ENCODE measurements around the gene OR10H2.
"Not testable (repeated sequence)": the region's sequence is repeated elsewhere in the genome, so short reads cannot be mapped to it uniquely, and the experiment has no call there.

Gene OR10H2, protein sequence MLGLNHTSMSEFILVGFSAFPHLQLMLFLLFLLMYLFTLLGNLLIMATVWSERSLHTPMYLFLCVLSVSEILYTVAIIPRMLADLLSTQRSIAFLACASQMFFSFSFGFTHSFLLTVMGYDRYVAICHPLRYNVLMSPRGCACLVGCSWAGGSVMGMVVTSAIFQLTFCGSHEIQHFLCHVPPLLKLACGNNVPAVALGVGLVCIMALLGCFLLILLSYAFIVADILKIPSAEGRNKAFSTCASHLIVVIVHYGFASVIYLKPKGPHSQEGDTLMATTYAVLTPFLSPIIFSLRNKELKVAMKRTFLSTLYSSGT

DNA sequence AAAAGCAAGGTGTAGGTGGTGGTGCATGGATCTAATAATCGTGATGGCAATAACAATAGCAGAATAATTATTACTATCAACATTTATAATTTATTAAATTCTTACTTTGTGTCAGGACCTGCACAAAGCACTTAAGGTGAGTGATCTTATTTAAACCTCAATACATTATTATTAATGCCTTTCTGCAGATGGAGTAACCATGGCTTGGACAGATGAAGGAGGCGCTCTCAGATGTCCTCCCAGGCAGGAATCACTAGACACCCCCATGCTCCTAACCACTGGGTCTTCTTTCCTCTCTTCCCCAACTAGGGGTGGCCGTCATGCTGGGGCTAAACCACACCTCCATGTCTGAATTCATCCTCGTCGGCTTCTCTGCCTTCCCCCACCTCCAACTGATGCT, at the start of gene OR10H2:
OR10H2 (plus strand) TSS at position 301 of the 400 bp plus-strand sequence; CDS start at position 321, 20 bp downstream.
- DNase-seq (ENCODE audit: low spot score), result no peak

DNA sequence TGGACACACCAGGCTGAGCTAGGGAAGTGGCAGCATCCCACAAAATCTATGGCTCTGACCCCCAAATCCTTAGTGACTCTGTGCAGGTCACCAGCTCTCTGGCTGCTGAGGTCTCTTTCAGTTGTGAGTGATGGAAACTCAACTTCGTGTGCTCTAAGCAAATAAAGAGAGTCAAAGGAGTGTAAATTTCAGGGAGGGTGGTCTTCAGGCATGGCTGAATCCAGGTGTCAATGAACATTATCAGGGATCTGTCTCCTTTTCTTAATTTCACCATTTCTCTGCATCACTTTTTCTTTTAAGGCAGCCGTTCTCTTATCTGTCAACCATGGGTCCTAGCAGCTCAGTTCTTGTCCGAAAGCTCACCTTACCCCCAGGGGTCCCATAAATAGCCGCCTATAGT, 48.7 kb upstream of the OR10H2 start:
- no peak for DNase-seq (ENCODE audit: low spot score)

DNA sequence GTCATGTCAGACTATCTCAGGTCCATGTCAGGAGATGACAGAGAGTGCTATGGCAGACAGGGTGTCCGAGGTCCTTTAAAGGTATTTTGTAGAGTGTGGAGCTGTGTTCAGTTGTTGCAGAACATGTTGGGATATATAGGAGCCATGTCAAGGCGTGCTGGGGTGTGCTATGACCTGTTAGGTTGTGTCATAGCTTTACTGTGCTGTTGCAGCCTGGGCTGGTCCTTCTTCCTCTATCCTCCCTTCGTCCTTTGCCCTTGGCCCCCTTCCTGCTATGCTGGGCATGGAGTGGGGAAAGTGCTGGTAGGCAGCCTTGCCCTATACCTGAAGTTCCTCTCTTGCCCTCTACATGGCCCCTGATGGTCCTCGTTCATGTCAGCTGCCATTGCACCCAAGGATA, 48.0 kb upstream of the OR10H2 start:
- not testable (repeated sequence) for DNase-seq (ENCODE audit: low spot score)

DNA sequence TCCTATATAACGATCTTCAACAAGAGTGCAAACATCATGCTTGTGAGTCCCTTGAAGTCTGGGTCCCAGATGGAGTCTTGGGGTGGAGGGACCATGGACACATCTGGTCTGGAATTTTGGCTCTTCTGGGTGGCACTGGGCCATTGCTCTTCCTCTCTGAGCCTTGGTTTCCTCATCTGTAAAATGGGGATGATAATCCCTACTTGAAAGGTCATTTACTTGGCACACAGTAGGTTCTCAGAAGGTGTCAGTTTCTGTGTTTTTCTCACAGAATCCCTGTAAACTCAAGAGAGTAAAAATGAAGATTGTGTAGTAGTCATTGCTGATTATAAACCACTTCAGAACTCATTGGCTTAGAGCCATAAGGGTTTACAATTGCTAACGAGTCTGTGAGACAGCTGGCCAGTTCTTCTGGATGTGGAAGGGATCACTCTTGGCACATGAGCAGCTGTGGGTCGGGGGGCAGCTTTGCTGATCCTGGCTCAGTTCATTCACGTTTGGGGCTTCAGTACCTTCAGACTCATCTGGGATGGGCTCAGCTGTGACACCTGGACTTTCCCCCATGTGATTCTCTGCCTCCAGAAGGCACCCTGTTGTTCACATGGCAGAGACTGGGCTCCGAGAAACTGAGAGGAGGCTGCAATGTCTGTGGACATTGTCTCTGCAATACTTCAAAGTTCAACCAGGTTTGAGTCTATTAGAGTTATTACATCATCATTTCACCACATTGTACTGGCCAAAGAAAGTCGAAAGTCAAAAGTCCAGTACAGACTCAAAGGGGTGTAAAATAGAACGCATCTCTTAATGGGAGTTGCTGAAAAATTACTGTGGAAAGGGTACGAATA, 47.1 kb upstream of the OR10H2 start:
- DNase-seq (ENCODE audit: low spot score), result no peak

DNA sequence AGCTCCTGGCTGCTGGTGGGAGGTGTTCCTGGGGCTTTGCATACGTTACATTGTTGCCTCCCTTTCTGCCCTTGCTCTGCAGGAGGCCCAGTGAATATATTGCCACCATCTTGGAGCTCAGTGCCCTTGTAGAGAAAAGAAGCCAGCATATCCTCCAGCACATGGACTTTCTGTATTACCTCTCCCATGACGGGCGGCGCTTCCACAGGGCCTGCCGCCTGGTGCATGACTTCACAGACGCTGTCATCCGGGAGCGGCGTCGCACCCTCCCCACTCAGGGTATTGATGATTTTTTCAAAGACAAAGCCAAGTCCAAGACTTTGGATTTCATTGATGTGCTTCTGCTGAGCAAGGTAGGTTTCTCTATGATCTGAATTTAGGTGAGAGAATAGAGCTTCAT, 44.4 kb upstream of the OR10H2 start:
- DNase-seq (ENCODE audit: low spot score), result no peak

DNA sequence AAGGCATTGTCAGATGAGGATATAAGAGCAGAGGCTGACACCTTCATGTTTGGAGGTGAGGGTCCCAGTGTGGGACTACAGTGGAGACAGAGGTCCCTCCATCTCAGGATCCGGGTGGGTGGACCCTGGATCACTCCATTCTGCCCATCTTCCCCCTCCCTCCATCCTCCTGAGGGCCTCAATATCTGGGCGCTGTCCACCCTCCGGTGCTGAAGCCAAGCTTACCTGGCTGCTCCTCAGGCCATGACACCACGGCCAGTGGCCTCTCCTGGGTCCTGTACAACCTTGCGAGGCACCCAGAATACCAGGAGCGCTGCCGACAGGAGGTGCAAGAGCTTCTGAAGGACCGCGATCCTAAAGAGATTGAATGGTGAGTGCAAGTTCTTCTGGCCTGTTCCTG, 43.0 kb upstream of the OR10H2 start:
- DNase-seq (ENCODE audit: low spot score), result no peak

DNA sequence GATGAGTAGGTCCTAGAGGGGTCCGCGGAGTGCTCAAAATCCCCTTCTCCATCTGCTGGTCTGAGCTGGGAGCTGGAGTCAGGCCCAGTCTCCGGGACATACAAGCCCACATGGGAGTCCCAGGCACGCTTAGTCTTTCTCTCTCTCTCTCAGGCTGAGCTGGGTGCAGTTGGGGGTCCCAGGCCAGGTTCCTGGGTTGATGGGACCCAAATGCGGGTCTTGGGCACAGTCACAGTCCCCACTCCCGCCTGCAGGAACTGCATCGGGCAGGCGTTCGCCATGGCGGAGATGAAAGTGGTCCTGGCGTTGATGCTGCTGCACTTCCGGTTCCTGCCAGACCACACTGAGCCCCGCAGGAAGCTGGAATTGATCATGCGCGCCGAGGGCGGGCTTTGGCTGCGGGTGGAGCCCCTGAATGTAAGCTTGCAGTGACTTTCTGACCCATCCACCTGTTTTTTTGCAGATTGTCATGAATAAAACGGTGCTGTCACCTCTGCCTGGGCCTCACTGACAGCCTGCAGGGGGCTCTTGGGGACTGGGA, 31.1 kb upstream of the OR10H2 start:
- DNase-seq (ENCODE audit: low spot score), result no peak

DNA sequence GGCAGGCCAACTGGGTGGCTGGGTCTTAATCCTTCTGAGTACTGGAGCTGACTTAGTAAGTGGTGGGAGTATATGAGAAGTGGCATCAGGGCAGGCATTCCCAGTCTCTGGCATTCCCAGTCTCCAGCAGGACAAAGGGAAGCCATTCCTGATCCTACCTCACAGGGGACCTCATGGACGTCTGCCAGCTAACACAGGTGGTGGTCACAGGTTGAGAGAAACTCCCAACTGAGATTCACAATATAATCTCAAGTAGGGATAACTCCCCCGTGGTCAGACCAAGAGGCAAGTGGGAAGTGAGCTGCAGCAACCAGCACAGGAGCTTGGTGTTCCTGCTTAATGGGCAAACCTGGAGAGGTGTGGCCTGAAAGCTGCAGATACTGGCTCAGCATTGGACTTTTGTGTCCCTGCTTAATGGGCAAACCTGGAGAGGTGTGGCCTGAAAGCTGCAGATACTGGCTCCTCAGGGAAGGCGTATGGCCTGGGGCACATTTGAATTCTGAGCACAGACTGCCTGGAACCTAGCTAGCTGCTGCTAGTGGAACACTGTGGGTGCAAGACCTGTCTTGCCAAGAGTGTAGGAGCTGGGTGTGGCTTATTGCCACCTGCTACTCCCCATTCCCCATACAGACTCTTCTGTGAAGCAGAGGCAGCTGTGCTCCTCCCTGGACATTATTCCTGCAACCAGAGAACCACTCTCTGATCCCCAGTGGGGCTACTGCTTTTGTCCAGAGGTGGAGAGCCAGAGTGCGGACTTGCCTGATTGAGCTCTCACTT, 25.9 kb upstream of the OR10H2 start:
- DNase-seq (ENCODE audit: low spot score), result no peak

DNA sequence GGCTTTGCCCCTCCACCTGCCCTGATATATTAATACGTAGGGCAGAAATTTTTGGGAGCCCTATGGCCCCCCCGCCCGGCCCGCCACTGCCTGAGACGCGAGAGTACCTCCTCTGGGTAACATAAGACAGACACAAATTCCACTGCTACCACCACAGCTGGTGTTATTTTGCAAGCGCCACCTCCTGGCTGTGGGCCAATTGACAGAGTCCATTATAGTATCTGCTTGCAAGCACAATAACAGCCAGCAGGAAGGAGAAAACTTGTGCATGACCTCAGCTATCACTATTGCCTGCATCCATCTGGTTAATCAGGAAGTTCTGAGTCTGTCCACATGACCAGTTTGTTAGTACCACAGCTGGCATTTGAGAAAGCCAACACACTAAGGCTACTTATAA, 25.3 kb upstream of the OR10H2 start:
- peak; percentile 12 for DNase-seq (ENCODE audit: low spot score)

DNA sequence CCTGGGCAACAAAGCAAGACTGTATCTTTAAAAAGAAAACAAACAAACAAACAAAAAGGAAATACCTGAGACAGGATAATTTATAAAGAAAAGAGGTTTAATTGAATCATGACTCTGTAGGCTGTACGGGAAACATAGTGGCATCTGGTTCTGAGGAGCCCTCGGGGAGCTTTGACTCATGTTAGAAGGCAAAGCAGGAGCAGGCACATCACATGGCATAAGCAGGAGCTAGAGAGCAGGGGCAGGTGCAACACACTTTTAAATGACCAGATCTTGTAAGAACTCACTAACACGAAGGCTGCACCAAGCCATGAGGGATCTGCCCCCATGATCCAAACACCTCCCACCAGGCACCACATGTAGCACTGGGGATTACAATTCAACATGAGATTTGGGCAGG, 13.2 kb upstream of the OR10H2 start:
- DNase-seq (ENCODE audit: low spot score), result no peak

DNA sequence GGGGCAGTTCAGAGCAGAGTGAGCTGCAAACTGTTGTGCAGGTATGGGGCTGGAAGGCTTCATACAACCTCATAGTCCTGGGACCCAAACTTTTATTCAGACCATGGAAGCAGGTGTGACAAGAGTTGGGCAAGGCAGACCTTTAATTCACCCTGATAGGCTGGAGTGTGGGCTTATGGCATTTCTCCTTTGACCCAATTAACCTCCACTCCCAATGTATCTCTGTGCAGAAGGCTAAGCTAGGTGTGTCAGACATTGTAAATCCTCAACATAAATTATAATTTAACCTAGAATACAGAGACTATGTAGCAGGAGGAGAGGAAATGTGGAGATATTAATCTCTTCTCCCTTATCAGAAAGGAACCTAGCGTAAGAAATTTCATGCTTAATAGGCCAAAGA, 12.2 kb upstream of the OR10H2 start:
- no peak for DNase-seq (ENCODE audit: low spot score)

DNA sequence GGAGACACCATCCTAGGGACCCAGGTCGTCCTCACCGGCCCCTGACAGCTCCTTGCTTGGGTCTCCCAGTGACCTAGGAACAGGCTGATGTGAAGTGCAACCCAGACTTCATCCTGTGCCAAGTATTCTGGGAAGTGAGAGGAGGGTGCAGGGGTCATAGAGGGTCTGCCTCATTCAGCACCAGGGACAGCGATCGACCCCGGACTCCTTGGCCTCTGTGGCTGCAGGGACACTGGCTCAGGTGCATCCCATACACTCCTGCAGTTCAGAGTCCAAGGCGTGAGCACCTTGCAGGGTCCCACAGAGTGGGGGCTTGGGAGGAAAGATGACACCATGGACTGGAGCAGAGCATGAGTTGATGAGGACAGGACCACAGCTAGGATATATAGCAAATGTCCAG, 10.0 kb upstream of the OR10H2 start:
- no peak for DNase-seq (ENCODE audit: low spot score)

DNA sequence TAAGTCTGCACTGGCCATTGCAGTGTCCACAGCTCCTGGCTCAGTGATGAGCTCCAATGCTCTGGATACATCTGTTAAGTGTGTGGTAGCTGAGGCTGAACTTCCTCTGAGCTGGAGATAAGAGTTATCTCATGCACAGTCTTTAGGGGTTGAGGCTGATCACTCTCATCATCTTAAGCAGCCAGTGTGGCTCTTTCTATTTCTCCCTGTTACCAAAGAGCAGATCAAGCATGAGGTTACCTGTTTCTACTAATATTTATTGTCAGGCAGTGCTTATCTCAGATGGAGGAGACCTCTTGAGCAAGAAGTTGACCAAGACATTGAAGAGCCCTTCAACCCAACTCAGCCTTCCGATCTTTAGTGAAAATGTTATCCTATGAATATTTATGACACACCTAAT, 6.6 kb upstream of the OR10H2 start:
- DNase-seq (ENCODE audit: low spot score), result no peak

DNA sequence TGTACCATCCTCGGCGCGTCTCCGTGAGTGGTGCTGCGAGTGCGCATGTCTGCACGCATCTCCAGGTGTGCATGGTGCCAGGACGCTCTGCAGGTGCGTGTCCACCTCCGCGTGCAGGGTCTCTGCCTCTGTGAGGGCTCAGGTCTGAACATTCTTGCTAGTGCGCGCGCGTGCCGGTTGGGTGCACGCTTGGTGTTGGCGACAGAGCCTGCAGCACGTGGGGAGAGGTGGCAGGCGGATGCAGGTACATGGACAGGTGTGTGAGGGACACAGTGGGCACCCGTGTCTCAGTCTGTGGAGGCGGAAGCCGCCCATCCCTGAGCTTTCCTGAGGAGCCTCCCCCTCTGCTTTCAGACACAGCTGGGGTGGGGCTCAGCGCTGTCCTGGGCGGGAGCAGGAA, 4.9 kb upstream of the OR10H2 start:
- no peak for DNase-seq (ENCODE audit: low spot score)

DNA sequence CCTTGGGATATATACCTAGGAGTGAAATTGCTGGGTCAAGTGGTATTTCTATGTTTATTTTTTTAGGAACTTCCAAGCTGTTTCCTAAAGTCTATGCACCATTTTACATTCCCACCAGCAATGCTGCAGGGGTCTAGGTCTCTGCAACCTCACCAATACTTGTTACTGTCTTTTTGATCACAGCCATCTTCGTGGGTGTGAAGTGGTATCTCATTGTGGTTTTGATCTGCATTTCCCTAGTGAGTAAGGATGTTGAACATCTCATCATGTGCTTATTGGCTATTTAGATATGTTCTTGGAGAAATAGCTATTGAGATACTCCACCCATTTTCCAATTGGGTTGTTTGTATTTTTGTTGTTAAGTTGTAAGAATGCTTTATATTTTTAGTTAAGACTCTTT, 2.7 kb downstream of the OR10H2 start:
- DNase-seq (ENCODE audit: low spot score), result no peak

DNA sequence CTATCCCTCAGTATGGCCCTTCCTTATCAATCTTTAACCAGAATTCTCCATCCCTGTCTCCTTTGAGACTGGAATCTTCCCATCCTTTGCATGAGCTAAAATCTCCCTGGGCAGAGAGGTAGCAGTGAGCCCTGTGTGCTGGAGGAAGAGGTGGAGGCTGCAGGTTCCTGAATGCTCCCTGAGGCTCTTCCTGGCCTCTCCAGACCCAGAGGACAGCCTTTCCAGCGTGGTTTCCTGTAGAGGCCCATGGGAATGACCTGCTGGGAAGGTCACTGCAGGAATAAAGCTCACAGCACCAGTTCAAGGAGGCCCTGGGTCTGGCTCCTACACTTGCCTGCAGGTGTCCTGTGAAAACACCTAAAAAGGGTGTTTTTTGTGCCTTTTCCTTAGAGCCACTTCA, 4.6 kb downstream of the OR10H2 start:
- no peak for DNase-seq (ENCODE audit: low spot score)

DNA sequence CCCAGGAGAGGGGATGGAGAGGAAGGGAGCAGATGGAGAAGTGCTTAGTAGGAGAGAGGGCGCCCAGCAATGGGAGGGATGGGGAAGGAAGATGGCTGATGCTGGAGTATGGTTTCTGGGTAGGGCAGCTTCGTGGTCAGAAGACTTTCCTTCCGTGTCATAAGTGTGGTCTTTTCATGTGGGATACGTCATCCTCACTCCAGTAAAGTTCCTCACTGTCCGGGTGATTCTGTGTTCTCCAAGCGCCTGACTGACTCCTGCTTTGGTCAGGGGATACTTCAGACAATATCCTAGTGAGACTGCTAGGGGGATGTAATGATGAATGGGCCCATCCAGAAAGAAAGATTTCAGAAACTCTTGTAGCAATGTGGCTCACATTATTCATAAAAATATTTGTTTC, 6.1 kb downstream of the OR10H2 start:
- DNase-seq (ENCODE audit: low spot score), result no peak

DNA sequence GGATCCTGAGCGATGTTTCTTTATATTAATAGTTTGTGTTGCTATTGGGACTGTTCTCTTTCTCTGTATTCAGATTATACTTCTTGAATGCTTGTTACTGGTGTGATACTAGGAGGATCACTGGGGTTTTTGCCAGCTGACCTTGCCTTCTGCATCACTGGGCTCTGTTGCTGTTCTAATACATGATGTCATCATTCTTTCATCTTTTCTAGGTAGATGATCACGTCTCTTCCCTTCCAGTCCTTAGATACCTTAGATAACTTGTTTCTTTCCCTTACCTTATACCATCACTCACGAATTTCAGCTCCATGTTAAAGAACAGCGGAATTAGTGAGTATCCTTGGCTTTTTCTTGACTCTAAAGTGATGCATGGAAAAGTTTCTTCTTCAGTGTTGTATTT, 9.9 kb downstream of the OR10H2 start, which contains the start of gene OR10H3:
OR10H3 (plus strand) TSS at position 264 of the 400 bp plus-strand sequence. CDS start 3,408 bp downstream, outside the sequence.
- DNase-seq (ENCODE audit: low spot score), result no peak

DNA sequence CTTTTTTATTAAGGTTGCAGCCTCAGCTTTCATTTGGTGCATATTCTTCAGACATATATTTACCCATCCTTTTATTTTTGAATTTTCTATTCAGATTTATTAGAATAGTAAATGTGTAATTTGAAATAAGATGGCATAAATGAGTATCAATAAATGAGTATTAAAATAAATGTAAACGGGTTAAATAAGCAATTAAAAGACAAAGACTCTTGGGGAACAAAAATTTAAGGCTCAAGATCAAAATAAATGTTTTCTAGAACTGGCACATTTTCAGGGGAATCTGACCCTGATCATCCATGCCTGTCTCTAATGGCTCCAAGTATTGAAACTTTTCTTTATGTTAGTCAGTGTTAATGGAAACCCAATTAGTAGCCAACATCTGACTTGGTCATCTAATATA, 13.0 kb downstream of the OR10H2 start:
- DNase-seq (ENCODE audit: low spot score), result no peak

DNA sequence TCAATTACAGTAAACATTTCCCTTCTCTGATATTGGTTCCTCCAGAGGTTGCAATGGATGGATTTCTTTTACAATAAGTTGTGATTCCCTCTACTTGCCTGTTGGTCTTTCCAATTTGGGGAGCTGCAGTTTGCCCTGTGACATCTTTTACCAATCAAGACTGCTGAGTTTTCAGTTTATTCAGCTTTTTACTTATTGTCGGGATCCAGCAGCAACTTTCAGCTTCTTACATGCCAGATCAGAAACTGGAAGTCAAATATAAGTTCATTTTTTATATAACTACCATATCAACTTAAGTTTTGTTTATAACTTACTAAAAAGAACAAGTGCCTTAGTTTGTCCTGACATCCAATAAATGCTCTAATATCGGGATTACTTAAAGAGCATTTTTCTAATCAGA, 20.4 kb downstream of the OR10H2 start:
- no peak for DNase-seq (ENCODE audit: low spot score)

DNA sequence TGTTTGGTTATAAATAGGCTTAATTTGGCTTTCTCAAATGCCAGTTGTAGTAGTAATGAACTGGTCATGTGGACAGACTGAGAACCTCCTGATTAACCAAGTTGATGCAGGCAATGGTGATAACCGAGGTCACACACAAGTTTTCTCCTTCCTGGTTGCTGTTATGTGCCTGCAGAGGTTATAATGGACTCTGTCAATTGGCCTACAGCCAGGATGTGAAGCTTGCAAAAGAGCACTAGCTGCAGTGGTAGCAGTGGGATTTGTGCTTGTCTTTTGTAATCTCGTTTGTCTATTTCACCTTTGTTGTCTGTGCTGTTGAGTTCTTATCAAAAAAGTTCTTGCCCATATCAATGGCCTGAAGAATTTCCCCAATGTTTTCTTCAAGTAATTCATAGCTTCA, 30.6 kb downstream of the OR10H2 start:
- no peak for DNase-seq (ENCODE audit: low spot score)

DNA sequence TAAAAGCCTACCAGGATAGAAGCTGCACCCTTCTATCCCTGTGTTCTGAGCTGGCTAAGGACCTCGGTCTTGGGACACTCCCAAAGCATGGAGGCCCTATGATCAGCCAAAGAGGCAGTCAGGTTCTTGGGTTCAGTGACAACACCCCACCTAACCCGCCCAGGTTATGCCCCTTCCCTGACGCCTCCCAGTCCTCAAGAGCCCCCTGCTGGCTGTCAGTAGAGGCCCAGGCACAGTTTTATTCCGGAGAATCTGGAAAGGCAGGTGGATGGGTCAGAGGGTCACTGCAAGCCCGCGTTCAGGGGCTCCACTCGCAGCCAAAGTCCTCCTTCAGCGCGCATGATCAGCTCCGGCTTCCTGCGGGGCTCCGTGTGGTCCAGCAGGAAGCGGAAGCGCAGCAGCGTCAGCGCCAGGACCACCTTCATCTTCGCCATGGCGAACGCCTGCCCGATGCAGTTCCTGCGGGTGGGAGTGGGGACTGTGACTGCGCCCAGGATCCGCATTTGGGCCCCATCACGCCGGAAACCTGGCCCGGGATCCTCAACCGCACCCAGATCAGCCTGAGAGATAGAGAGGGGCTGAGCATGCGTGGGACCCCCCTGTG, 32.2 kb downstream of the OR10H2 start:
- DNase-seq (ENCODE audit: low spot score), result no peak
